Fibroblast of lung (primary cell): Measurements from ENCODE around the gene COX17. TPM values are rescaled to one million over a fixed set of nuclear protein-coding genes. Genes with fewer than 3 reads are reported as not detected.

Experiments
- DNase-seq, 2 donors: peaks; one replicate each; pipeline versions ENCODE4 v3.0.0 to v3.0.0-alpha.2; 2010; ENCODE audit warnings: low read depth in 2 of 2
- H2AFZ ChIP-seq: 2 replicates; pipeline ENCODE4 v1.5.1; 2012; ENCODE audit warnings: low read length, control low read depth, inconsistent platforms
- H3K27ac ChIP-seq: 2 replicates; pipeline ENCODE4 v1.5.1; 2011; ENCODE audit warnings: low read length, control low read depth; ENCODE audit not compliant: insufficient read depth
- H3K27me3 ChIP-seq: 2 replicates; pipeline ENCODE4 v1.5.1; 2011; ENCODE audit warnings: mild to moderate bottlenecking, low read length; ENCODE audit not compliant: control insufficient read depth, insufficient read depth
- H3K36me3 ChIP-seq: 2 replicates; pipeline ENCODE4 v1.5.1; 2011; ENCODE audit warnings: low read length; ENCODE audit not compliant: control insufficient read depth, insufficient read depth
- H3K4me1 ChIP-seq: 2 replicates; pipeline ENCODE4 v1.5.1; 2011; ENCODE audit warnings: low read length; ENCODE audit not compliant: control insufficient read depth, insufficient read depth; ENCODE audit errors: extremely low read depth
- H3K4me2 ChIP-seq: 2 replicates; pipeline ENCODE4 v1.5.1; 2011; ENCODE audit warnings: low read length, control low read depth; ENCODE audit not compliant: insufficient read depth; ENCODE audit errors: extremely low read depth
- H3K4me3 ChIP-seq, 4 experiments: fragments of 200-600 bp in 1 of 4; sonication (generic) in 1 of 4; replicated peaks in 1 of 4; 2 replicates each; pipeline ENCODE4 v1.5.1; 2011 to 2016; ENCODE audit warnings: low read length in 4 of 4, low read depth in 3 of 4, mild to moderate bottlenecking in 3 of 4, control low read depth in 2 of 4, inconsistent platforms in 1 of 4, mixed read lengths in 1 of 4; ENCODE audit not compliant: insufficient read depth in 1 of 4; ENCODE audit errors: control extremely low read depth in 1 of 4
- H3K79me2 ChIP-seq: 2 replicates; pipeline ENCODE4 v1.5.1; 2012; ENCODE audit warnings: mild to moderate bottlenecking, low read length, inconsistent platforms; ENCODE audit not compliant: control insufficient read depth, insufficient read depth
- H3K9ac ChIP-seq: 2 replicates; pipeline ENCODE4 v1.5.1; 2011; ENCODE audit warnings: mild to moderate bottlenecking, low read length, control low read depth; ENCODE audit not compliant: insufficient read depth
- H3K9me3 ChIP-seq: 2 replicates; pipeline ENCODE4 v1.5.1; 2012; ENCODE audit warnings: low read depth, low read length; ENCODE audit not compliant: control insufficient read depth, insufficient read depth
- H4K20me1 ChIP-seq: 2 replicates; pipeline ENCODE4 v1.5.1; 2011; ENCODE audit warnings: low read length; ENCODE audit not compliant: control insufficient read depth, insufficient read depth; ENCODE audit errors: extremely low read depth
- CTCF ChIP-seq, 2 donors: IDR thresholded peaks in 1 of 2; conservative IDR thresholded peaks in 1 of 2; 1 replicate in 1 of 2; 2 replicates in 1 of 2; pipeline ENCODE4 v1.5.1; 2011 to 2012; ENCODE audit warnings: low read length in 2 of 2, control low read depth in 1 of 2, inconsistent platforms in 1 of 2, low read depth in 1 of 2, mild to moderate bottlenecking in 1 of 2
- EZH2 ChIP-seq: IDR thresholded peaks from 2 replicates; pipeline ENCODE4 v1.5.1; 2012; ENCODE audit warnings: low read length, control low read depth, mild to moderate bottlenecking; ENCODE audit errors: missing control alignments
- polyA plus RNA-seq, 2 donors: library from polyadenylated mRNA; depleted of rRNA in 1 of 2; stranded (reverse) in 1 of 2; unstranded in 1 of 2; fragments of >200 nt; gene quantifications; 2 replicates each; pipeline ENCODE4 v1.2.1, GENCODE V29; 2011 to 2012; ENCODE audit warnings: missing spikeins in 1 of 2
- total RNA-seq: library from RNA; depleted of rRNA; stranded (reverse); fragments of >200 nt; gene quantifications from 2 replicates; pipeline ENCODE4 v1.2.1, GENCODE V29; 2014

Gene COX17
- total and polyA plus RNA-seq, 2 donors (not counting 1 experiment from before 2014, with no cell fraction given): 19.6 to 21.0 TPM

- H4K20me1 ChIP-seq: no peaks in the 10 kb centered on the region
- no peak overlapping the region for H2AFZ ChIP-seq
- no peak overlapping the region for H3K27ac ChIP-seq
- H3K27me3 ChIP-seq: no peaks in the 10 kb centered on the region
- H3K9ac ChIP-seq: no peak overlapping the region
- H3K9me3 ChIP-seq: no peaks in the 10 kb centered on the region
- no peak overlapping the region for H3K4me3 ChIP-seq
- H3K4me1 ChIP-seq: peaks cover 24% of the 10 kb centered on the region
- TF ChIP-seq CTCF (conservative IDR thresholded peaks at IDR 0.05 in 1 of 2, IDR thresholded peaks at IDR 0.05 in 1 of 2; ENCODE audit: low read depth in 1 of 2, low read length in 2 of 2) (no peak), EZH2 (no peak)
- H3K79me2 ChIP-seq: no peaks in the 10 kb centered on the region
- no peak for DNase-seq
- H3K4me2 ChIP-seq: no peak overlapping the region
- no peaks in the 10 kb centered on the region for H3K36me3 ChIP-seq
Measured at GRCh38 chr3:119641416-119641815, 35.8 kb downstream of the COX17 start.

DNA sequence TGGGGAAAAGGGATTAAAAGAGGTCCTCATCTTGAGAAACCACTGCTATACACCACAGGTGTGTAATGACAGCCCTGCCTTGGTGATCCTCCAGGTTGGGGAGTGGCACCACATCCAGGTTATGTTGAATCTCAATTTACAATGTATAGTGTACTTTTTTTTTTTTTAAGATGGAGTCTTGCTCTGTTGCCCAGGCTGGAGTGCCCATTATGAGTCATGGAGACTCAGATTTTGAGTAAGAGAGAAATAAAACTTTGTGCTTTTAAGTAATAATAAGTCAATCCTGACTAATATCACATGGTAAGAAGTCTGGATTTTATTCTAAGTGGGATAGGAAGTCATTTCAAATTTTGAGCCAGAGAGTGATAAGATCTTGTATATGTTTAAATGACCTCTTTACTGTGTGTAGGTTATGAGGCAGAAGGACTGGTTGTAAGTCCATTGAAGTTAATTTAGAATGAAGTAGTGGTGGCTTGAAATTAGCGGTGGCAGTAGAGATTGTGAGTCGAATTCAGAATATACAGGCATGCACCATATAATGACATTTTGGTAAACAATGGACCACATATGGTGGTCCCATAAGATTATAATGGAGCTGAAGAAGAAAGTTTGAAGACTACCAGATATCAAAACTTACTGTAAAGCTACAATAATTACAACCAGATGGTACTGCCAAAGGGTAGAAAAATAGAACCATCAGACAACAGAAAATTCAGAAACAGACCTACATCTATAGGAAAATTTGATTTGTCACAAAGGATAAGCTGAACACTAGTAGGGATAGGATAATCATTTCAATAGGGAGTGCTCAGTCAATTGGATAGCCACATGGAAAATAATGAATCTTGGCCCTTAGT is 37.5 kb downstream of the COX17 start:
- TF ChIP-seq CTCF (conservative IDR thresholded peaks at IDR 0.05 in 1 of 2, IDR thresholded peaks at IDR 0.05 in 1 of 2; ENCODE audit: low read depth in 1 of 2, low read length in 2 of 2) (no peak), EZH2 (no peak)
- Histone ChIP-seq H3K36me3 (no peaks in the 10 kb centered on the region), H3K9me3 (no peaks in the 10 kb centered on the region), H3K27me3 (no peaks in the 10 kb centered on the region), H3K4me2 (no peak overlapping the region), H3K4me3 (no peak overlapping the region), H4K20me1 (no peaks in the 10 kb centered on the region), H3K9ac (no peak overlapping the region), H3K4me1 (peaks cover 24% of the 10 kb centered on the region), H2AFZ (no peak overlapping the region), H3K79me2 (no peaks in the 10 kb centered on the region), H3K27ac (no peak overlapping the region)
- DNase-seq: no peak

- no peaks in the 10 kb centered on the region for H3K9me3 ChIP-seq
- no peaks in the 10 kb centered on the region for H3K36me3 ChIP-seq
- H3K9ac ChIP-seq: no peak overlapping the region
- H3K27ac ChIP-seq: peak overlapping the region; percentile 90
- no peaks in the 10 kb centered on the region for H4K20me1 ChIP-seq
- peak overlapping the region; percentile 51 for H2AFZ ChIP-seq
- H3K4me3 ChIP-seq: no peak overlapping the region
- peak overlapping the region; percentile 49 for H3K4me2 ChIP-seq
- TF ChIP-seq CTCF (conservative IDR thresholded peaks at IDR 0.05 in 1 of 2, IDR thresholded peaks at IDR 0.05 in 1 of 2; ENCODE audit: low read depth in 1 of 2, low read length in 2 of 2): no peak
- H3K27me3 ChIP-seq: no peaks in the 10 kb centered on the region
- H3K79me2 ChIP-seq: no peaks in the 10 kb centered on the region
- peaks cover 18% of the 10 kb centered on the region for H3K4me1 ChIP-seq
- peak; percentile 84 to 94 for DNase-seq
Measured at GRCh38 chr3:119637679-119638477, 39.3 kb downstream of the COX17 start.
